Osteocyte (in vitro differentiated cells): ENCODE results near the gene EYA2. TPM values are rescaled to one million over a fixed set of nuclear protein-coding genes. Genes with fewer than 3 reads are reported as not detected.

ENCODE experiments used
- DNase-seq: peaks from one replicate; pipeline ENCODE4 v3.0.0; 2021; ENCODE audit warnings: mixed read lengths; ENCODE audit not compliant: unreplicated experiment; ENCODE audit errors: extremely low spot score
- H3K27ac Mint-ChIP-seq: one replicate; pipeline ENCODE4 v1.8.0; 2021; ENCODE audit warnings: mild to moderate bottlenecking, mixed read lengths; ENCODE audit not compliant: unreplicated experiment
- H3K27me3 Mint-ChIP-seq: one replicate; pipeline ENCODE4 v1.8.0; 2021; ENCODE audit warnings: mixed read lengths; ENCODE audit not compliant: unreplicated experiment
- H3K36me3 Mint-ChIP-seq: one replicate; pipeline ENCODE4 v1.8.0; 2021; ENCODE audit warnings: mixed read lengths; ENCODE audit not compliant: unreplicated experiment
- H3K4me1 Mint-ChIP-seq: one replicate; pipeline ENCODE4 v1.8.0; 2021; ENCODE audit warnings: mixed read lengths; ENCODE audit not compliant: unreplicated experiment
- H3K4me3 Mint-ChIP-seq: one replicate; pipeline ENCODE4 v1.8.0; 2021; ENCODE audit warnings: mild to moderate bottlenecking, moderate library complexity, mixed read lengths; ENCODE audit not compliant: unreplicated experiment
- H3K9me3 Mint-ChIP-seq: one replicate; pipeline ENCODE4 v1.8.0; 2021; ENCODE audit warnings: mixed read lengths; ENCODE audit not compliant: unreplicated experiment
- total RNA-seq: library from RNA; stranded (reverse); gene quantifications from 2 replicates; pipeline ENCODE4 v1.2.1, GENCODE V29; 2021
- TF ChIP-seq, protein P1 (sequence below): fragments of 200-600 bp; sonication (generic); IDR thresholded peaks from 2 replicates; pipeline ENCODE4 v1.5.0; 2021; ENCODE audit warnings: antibody characterized with exemption, mild to moderate bottlenecking, moderate library complexity

The EYA2 gene
- total RNA-seq, 1 donor from 2014 or later, result not detected

DNA sequence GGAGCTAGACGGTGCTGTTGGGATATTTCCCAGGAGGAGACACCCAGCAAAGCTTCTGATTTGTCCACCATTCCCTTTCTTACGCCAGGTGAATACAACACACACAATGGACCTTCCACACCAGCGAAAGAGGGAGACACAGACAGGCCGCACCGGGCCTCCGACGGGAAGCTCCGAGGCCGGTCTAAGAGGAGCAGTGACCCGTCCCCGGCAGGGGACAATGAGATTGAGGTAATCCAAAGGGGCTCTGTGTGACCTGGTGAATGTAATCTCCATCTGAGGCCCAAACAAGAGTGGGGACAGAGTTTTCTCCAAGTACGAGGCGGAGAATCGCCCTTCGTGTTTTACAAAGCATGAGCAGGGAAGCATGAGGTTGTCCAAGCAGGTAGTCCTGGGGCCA is 194.5 kb downstream of the EYA2 start:
- Mint-ChIP-seq H3K27me3 (peaks cover 35% of the 10 kb centered on the region), H3K36me3 (no peaks in the 10 kb centered on the region), H3K4me1 (no peaks in the 10 kb centered on the region), H3K27ac (no peak overlapping the region), H3K9me3 (no peaks in the 10 kb centered on the region), H3K4me3 (no peak overlapping the region)
- DNase-seq, result no peak
- TF ChIP-seq, protein P1, sequence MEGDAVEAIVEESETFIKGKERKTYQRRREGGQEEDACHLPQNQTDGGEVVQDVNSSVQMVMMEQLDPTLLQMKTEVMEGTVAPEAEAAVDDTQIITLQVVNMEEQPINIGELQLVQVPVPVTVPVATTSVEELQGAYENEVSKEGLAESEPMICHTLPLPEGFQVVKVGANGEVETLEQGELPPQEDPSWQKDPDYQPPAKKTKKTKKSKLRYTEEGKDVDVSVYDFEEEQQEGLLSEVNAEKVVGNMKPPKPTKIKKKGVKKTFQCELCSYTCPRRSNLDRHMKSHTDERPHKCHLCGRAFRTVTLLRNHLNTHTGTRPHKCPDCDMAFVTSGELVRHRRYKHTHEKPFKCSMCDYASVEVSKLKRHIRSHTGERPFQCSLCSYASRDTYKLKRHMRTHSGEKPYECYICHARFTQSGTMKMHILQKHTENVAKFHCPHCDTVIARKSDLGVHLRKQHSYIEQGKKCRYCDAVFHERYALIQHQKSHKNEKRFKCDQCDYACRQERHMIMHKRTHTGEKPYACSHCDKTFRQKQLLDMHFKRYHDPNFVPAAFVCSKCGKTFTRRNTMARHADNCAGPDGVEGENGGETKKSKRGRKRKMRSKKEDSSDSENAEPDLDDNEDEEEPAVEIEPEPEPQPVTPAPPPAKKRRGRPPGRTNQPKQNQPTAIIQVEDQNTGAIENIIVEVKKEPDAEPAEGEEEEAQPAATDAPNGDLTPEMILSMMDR, result no peak

DNA sequence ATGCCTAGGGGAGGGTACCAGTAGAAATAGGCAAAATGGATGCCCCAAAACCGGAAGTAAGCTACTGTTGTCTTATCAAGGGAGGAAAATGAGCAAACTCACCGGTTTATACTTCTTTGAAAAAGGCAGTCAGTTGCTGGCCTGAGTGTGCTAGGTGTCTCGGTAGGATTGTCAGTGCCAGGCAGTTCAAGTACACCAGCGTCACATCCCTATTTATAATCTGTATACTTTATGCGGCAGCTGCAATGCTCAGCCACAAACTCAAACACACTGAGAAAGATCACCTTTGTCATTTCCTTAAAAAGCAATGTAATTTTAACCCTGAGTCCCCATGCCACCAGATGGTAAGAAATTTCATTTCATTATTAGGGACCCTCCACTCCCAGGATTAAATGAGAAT is 196.2 kb downstream of the EYA2 start:
- peaks cover 9% of the 10 kb centered on the region for H3K9me3 Mint-ChIP-seq
- H3K36me3 Mint-ChIP-seq, result no peaks in the 10 kb centered on the region
- TF ChIP-seq, protein P1, result no peak
- H3K27me3 Mint-ChIP-seq, result peaks cover 45% of the 10 kb centered on the region
- no peak for DNase-seq
- H3K27ac Mint-ChIP-seq, result no peak overlapping the region
- no peaks in the 10 kb centered on the region for H3K4me1 Mint-ChIP-seq
- H3K4me3 Mint-ChIP-seq, result no peak overlapping the region

DNA sequence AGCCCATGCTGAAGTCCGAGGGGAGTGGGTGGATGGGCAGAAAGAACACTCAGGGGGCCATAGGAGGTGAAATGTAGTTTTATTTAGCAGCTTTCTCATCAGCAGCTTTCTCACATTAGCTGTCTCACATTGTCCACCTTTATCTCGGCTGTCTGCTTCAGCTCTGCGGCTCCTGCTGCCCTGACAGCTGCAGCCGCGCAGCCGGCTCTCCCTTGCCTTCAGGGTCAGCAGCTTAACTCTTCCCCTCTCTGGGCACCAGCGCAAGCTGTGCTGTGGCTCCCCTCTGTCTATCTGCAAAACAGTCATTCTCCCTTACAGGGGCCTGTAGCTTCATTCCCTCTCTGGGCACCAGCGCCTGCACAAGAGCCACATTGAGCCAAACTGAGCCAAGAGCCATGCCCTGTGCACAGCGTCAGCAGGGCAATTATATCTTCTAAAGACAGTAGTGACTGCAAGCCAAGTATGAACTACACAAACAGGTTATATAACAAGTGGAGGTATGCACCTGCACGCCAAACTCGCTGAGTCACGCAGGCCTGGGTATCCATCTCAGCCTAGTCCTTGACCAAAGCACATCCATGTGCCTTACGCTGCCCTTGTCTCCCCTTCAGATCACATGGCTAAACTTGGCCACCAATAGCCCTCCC is 198.8 kb downstream of the EYA2 start:
- H3K9me3 Mint-ChIP-seq, result peaks cover 15% of the 10 kb centered on the region
- DNase-seq, result peak; percentile 69
- H3K4me1 Mint-ChIP-seq, result no peaks in the 10 kb centered on the region
- H3K27me3 Mint-ChIP-seq, result peaks cover 59% of the 10 kb centered on the region
- H3K27ac Mint-ChIP-seq, result no peak overlapping the region
- TF ChIP-seq, protein P1, result no peak
- no peak overlapping the region for H3K4me3 Mint-ChIP-seq
- no peaks in the 10 kb centered on the region for H3K36me3 Mint-ChIP-seq

DNA sequence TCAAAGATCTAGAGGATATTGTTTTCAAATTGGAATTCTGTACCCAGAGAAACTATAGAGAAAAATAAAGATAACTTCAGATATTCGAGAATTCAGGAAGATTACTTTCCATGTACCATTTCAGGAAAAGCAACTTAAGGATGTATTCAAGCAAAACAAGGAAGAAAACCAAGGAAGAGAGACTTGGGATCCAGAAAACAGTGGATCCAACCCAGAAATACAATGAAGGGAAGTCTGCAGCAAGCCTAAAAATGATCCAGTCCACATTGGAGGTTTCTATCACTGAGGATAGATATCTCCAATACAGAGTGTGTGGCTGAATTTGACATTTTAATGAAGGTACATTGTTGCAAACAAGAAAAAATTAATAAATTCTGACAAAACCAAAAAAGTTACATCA is 201.0 kb downstream of the EYA2 start:
- TF ChIP-seq, protein P1, result no peak
- H3K36me3 Mint-ChIP-seq, result no peaks in the 10 kb centered on the region
- no peak for DNase-seq
- H3K9me3 Mint-ChIP-seq, result peaks cover 15% of the 10 kb centered on the region
- no peak overlapping the region for H3K4me3 Mint-ChIP-seq
- H3K27me3 Mint-ChIP-seq, result peaks cover 52% of the 10 kb centered on the region
- H3K27ac Mint-ChIP-seq, result no peak overlapping the region
- no peaks in the 10 kb centered on the region for H3K4me1 Mint-ChIP-seq

DNA sequence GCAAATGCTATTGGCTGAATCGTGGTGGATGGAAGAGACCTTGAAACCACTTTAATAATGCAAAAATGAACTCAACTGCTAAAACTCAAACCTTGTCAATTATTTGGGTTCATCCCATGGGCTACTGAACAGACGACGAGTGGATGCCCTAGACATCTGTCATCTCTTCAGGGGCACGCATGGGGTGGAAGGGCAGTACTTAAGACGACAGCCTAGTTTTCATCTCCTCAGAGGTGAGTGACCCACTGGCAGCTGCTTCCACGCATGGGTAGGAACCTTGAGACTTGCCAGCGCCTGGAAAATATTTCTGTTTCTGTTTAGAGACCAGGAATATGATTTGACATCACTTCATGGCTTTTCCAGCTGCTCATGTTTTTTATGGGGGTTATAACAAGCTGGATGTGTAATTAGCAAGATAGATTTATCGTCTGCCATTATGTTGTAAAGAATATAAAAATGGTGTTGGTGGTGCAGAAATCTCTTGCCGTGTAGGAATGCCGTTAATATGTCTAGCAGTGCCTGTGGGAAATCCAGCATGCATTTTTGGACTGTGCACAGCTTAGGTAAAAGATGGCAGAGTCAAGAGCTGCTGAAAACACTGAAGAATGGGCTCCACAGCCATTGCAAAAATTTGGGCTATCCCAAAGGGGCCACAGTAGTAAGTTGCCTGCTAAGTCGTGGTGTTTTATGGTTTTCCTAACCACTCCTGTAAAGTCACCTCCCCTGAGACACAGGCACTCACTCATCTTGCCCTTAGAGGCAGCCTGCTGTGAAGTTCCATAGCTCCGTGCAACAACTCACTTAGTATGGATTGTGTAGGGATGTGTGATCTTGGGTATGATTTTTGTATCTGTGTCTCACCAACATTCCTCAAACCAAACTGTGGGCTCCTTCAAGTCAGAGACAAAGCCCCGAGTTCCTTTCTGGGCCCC is 203.3 kb downstream of the EYA2 start:
- peak; percentile 5 for DNase-seq
- H3K9me3 Mint-ChIP-seq, result peaks cover 15% of the 10 kb centered on the region
- TF ChIP-seq, protein P1, result no peak
- H3K36me3 Mint-ChIP-seq, result no peaks in the 10 kb centered on the region
- H3K4me1 Mint-ChIP-seq, result no peaks in the 10 kb centered on the region
- no peak overlapping the region for H3K4me3 Mint-ChIP-seq
- H3K27me3 Mint-ChIP-seq, result peaks cover 43% of the 10 kb centered on the region
- no peak overlapping the region for H3K27ac Mint-ChIP-seq
